GM23338 (cell line): ENCODE data around the gene BMP5. TPM values are rescaled to one million over a fixed set of nuclear protein-coding genes. Genes with fewer than 3 reads are reported as not detected.

Experiments used
- ATAC-seq: fragments of 200-7000 bp; cut with Tn5 transposase; 3 replicates; pipeline ENCODE4 v1.9.1; 2020
- DNase-seq: peaks from one replicate; pipeline ENCODE4 v3.0.0-alpha.2; 2015; ENCODE audit warnings: low spot score
- H2AFZ ChIP-seq: fragments of 200-600 bp; sonication (generic); 2 replicates; pipeline ENCODE4 v1.8.0; 2016; ENCODE audit warnings: antibody characterized with exemption, mild to moderate bottlenecking, moderate library complexity
- H3F3A ChIP-seq: fragments of 200-600 bp; sonication (generic); replicated peaks from 2 replicates; pipeline ENCODE4 v1.8.0; 2017; ENCODE audit warnings: antibody characterized with exemption, mixed run types, low read depth
- H3K27ac ChIP-seq: fragments of 200-600 bp; sonication (generic); 2 replicates; pipeline ENCODE4 v1.6.1; 2016; ENCODE audit warnings: low read depth
- H3K27me3 ChIP-seq: fragments of 200-600 bp; sonication (generic); 2 replicates; pipeline ENCODE4 v1.8.0; 2016; ENCODE audit warnings: mild to moderate bottlenecking, mixed run types, moderate library complexity; ENCODE audit not compliant: insufficient read depth
- H3K36me3 ChIP-seq: fragments of 200-600 bp; sonication (generic); 2 replicates; pipeline ENCODE4 v1.8.0; 2016; ENCODE audit warnings: mild to moderate bottlenecking; ENCODE audit not compliant: insufficient read depth
- H3K4me1 ChIP-seq: fragments of 200-600 bp; sonication (generic); 2 replicates; pipeline ENCODE4 v1.8.0; 2016; ENCODE audit warnings: mild to moderate bottlenecking, moderate library complexity; ENCODE audit not compliant: insufficient read depth
- H3K4me2 ChIP-seq: fragments of 200-600 bp; sonication (generic); 2 replicates; pipeline ENCODE4 v1.7.1; 2017; ENCODE audit warnings: mixed run types
- H3K4me3 ChIP-seq: fragments of 200-600 bp; sonication (generic); 2 replicates; pipeline ENCODE4 v1.6.1; 2016; ENCODE audit warnings: mixed run types
- H3K79me2 ChIP-seq: fragments of 200-600 bp; sonication (generic); replicated peaks from 2 replicates; pipeline ENCODE4 v1.8.0; 2017; ENCODE audit warnings: mild to moderate bottlenecking; ENCODE audit not compliant: insufficient read depth
- H3K9me2 ChIP-seq: fragments of 200-600 bp; sonication (generic); 2 replicates; pipeline ENCODE4 v1.8.0; 2017; ENCODE audit not compliant: insufficient read depth
- H4K20me1 ChIP-seq: fragments of 200-600 bp; sonication (generic); replicated peaks from 2 replicates; pipeline ENCODE4 v1.8.0; 2017; ENCODE audit warnings: mild to moderate bottlenecking; ENCODE audit not compliant: insufficient read depth
- H3K27ac Mint-ChIP-seq: 2 replicates; pipeline ENCODE4 v1.8.0; 2020; ENCODE audit warnings: inconsistent platforms, mild to moderate bottlenecking, moderate library complexity, mixed read lengths
- H3K27me3 Mint-ChIP-seq: 3 replicates; pipeline ENCODE4 v1.8.0; 2022; ENCODE audit warnings: low read depth, mild to moderate bottlenecking, moderate library complexity, mixed read lengths, inconsistent platforms; ENCODE audit not compliant: insufficient read depth, poor library complexity
- H3K36me3 Mint-ChIP-seq: 3 replicates; pipeline ENCODE4 v1.8.0; 2021; ENCODE audit warnings: low read depth, mild to moderate bottlenecking, inconsistent platforms, moderate library complexity, mixed read lengths
- H3K4me1 Mint-ChIP-seq: 3 replicates; pipeline ENCODE4 v1.8.0; 2020; ENCODE audit warnings: mild to moderate bottlenecking, inconsistent platforms, mixed read lengths
- H3K4me3 Mint-ChIP-seq: 3 replicates; pipeline ENCODE4 v1.8.0; 2021; ENCODE audit warnings: moderate library complexity, mild to moderate bottlenecking, inconsistent platforms, mixed read lengths
- H3K9me3 Mint-ChIP-seq: 3 replicates; pipeline ENCODE4 v1.8.0; 2020; ENCODE audit warnings: moderate library complexity, mild to moderate bottlenecking, inconsistent platforms, mixed read lengths
- CREB1 ChIP-seq: fragments of 250-450 bp; sonication (Bioruptor Pico); IDR thresholded peaks from 2 replicates; pipeline ENCODE4 v1.5.0; 2020; ENCODE audit warnings: low read depth, mild to moderate bottlenecking, moderate library complexity
- EZH2 ChIP-seq: fragments of 200-600 bp; sonication (generic); IDR thresholded peaks from one replicate; pipeline ENCODE4 v1.8.0; 2017; ENCODE audit warnings: antibody characterized with exemption, mild to moderate bottlenecking, low read depth; ENCODE audit not compliant: unreplicated experiment
- EZH2phosphoT487 ChIP-seq: fragments of 200-600 bp; sonication (generic); IDR thresholded peaks from one replicate; pipeline ENCODE4 v1.8.1; 2018; ENCODE audit warnings: antibody characterized with exemption; ENCODE audit not compliant: unreplicated experiment
- JUNB ChIP-seq: IDR thresholded peaks from one replicate; pipeline ENCODE4 v1.6.1; 2016; ENCODE audit warnings: antibody characterized with exemption; ENCODE audit not compliant: unreplicated experiment
- NANOG ChIP-seq: IDR thresholded peaks from 2 replicates; pipeline ENCODE4 v1.6.1; 2016; ENCODE audit warnings: antibody characterized with exemption, borderline replicate concordance
- POLR2AphosphoS5 ChIP-seq: IDR thresholded peaks from 2 replicates; pipeline ENCODE4 v1.6.1; 2016; ENCODE audit warnings: antibody characterized with exemption, low read depth
- STAT1 ChIP-seq: IDR thresholded peaks from one replicate; pipeline ENCODE4 v1.6.1; 2016; ENCODE audit warnings: antibody characterized with exemption; ENCODE audit not compliant: unreplicated experiment
- ZNF114 ChIP-seq: fragments of 250-450 bp; sonication (Bioruptor Pico); IDR thresholded peaks from 2 replicates; pipeline ENCODE4 v1.5.0; 2020; ENCODE audit warnings: mild to moderate bottlenecking, moderate library complexity
- ZNF331 ChIP-seq: fragments of 250-450 bp; sonication (Bioruptor Pico); IDR thresholded peaks from 2 replicates; pipeline ENCODE4 v1.5.0; 2020; ENCODE audit warnings: low read depth, mild to moderate bottlenecking, moderate library complexity
- polyA plus RNA-seq: library from polyadenylated mRNA; unstranded; fragments of >200 nt; fragmentation: Nextera tagmentation; extraction: Ambion mirVana; gene quantifications from 2 replicates; pipeline ENCODE4 v1.2.1, GENCODE V29; 2016
- total RNA-seq: library from RNA; depleted of rRNA; stranded (reverse); fragments of >200 nt; shearing (Covaris generic); gene quantifications from 2 replicates; pipeline ENCODE4 v1.2.3, GENCODE V29; 2014
- TF ChIP-seq, protein P1 (sequence below): IDR thresholded peaks from 2 replicates; pipeline ENCODE4 v1.6.1; 2016; ENCODE audit warnings: antibody characterized with exemption
- TF ChIP-seq, protein P2 (sequence below), 2 experiments: fragments of 200-600 bp in 1 of 2; sonication (generic) in 1 of 2; conservative IDR thresholded peaks; 2 replicates each; pipeline versions ENCODE4 v1.5.1 to v1.6.1; 2016 to 2017; ENCODE audit warnings: antibody characterized with exemption in 2 of 2, low read depth in 2 of 2, mild to moderate bottlenecking in 2 of 2, moderate library complexity in 1 of 2
- TF ChIP-seq, protein P3 (sequence below): IDR thresholded peaks from one replicate; pipeline ENCODE4 v1.6.1; 2018; ENCODE audit warnings: antibody characterized with exemption; ENCODE audit not compliant: unreplicated experiment

The BMP5 gene
- total and polyA plus RNA-seq, 2 experiments from 2014 or later: 0.06 to 0.07 TPM

DNA sequence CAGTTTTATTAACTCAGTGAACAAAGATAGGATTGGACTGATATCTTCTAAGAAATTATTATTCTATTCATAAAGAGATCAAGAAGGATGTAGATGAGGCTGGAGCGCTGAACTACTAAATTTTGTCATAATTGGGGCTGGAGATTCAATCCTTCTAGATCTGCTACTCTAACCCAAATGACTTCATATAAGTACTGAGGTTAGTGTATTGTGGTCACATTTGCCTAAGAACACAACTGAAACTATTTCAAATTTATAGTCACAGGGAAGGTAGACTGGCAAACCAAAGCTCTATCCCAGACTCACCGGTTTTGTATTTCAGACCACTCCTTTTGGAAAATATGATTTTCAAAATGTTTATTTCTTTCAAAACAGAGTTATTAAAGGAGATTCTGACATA, 96.7 kb downstream of the BMP5 start (continued):
- TF ChIP-seq, protein P1, sequence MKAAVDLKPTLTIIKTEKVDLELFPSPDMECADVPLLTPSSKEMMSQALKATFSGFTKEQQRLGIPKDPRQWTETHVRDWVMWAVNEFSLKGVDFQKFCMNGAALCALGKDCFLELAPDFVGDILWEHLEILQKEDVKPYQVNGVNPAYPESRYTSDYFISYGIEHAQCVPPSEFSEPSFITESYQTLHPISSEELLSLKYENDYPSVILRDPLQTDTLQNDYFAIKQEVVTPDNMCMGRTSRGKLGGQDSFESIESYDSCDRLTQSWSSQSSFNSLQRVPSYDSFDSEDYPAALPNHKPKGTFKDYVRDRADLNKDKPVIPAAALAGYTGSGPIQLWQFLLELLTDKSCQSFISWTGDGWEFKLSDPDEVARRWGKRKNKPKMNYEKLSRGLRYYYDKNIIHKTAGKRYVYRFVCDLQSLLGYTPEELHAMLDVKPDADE: no peak

DNA sequence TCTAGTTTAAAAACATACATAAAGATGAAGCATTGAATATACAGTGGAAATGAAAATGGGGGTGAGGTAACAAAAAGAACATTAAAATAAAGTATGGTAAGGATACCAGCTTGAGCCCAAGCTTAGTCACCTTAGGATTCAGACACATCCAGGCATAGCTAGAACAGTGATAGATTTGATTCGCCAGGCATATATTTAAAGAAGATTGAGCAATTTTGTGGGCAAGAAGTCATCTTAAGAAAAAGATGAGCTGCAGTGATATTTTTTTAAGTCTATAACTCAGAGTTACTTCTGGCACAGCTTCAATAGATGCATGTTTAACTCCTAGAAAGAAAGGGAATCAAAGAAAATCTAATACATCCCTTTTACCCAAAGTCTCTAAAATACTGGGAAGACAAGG, 97.9 kb downstream of the BMP5 start:
- H2AFZ ChIP-seq: no peak overlapping the region
- no peaks in the 10 kb centered on the region for H3K27me3 Mint-ChIP-seq
- TF ChIP-seq EZH2 (no peak), STAT1 (no peak), ZNF114 (no peak), NANOG (no peak), EZH2phosphoT487 (no peak), JUNB (no peak), ZNF331 (CRISPR knock-in tag) (no peak), POLR2AphosphoS5 (no peak), CREB1 (CRISPR knock-in tag) (no peak)
- TF ChIP-seq, protein P2, sequence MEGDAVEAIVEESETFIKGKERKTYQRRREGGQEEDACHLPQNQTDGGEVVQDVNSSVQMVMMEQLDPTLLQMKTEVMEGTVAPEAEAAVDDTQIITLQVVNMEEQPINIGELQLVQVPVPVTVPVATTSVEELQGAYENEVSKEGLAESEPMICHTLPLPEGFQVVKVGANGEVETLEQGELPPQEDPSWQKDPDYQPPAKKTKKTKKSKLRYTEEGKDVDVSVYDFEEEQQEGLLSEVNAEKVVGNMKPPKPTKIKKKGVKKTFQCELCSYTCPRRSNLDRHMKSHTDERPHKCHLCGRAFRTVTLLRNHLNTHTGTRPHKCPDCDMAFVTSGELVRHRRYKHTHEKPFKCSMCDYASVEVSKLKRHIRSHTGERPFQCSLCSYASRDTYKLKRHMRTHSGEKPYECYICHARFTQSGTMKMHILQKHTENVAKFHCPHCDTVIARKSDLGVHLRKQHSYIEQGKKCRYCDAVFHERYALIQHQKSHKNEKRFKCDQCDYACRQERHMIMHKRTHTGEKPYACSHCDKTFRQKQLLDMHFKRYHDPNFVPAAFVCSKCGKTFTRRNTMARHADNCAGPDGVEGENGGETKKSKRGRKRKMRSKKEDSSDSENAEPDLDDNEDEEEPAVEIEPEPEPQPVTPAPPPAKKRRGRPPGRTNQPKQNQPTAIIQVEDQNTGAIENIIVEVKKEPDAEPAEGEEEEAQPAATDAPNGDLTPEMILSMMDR (conservative IDR thresholded peaks at IDR 0.05; ENCODE audit: low read depth in 2 of 2): no peak
- TF ChIP-seq, protein P3, sequence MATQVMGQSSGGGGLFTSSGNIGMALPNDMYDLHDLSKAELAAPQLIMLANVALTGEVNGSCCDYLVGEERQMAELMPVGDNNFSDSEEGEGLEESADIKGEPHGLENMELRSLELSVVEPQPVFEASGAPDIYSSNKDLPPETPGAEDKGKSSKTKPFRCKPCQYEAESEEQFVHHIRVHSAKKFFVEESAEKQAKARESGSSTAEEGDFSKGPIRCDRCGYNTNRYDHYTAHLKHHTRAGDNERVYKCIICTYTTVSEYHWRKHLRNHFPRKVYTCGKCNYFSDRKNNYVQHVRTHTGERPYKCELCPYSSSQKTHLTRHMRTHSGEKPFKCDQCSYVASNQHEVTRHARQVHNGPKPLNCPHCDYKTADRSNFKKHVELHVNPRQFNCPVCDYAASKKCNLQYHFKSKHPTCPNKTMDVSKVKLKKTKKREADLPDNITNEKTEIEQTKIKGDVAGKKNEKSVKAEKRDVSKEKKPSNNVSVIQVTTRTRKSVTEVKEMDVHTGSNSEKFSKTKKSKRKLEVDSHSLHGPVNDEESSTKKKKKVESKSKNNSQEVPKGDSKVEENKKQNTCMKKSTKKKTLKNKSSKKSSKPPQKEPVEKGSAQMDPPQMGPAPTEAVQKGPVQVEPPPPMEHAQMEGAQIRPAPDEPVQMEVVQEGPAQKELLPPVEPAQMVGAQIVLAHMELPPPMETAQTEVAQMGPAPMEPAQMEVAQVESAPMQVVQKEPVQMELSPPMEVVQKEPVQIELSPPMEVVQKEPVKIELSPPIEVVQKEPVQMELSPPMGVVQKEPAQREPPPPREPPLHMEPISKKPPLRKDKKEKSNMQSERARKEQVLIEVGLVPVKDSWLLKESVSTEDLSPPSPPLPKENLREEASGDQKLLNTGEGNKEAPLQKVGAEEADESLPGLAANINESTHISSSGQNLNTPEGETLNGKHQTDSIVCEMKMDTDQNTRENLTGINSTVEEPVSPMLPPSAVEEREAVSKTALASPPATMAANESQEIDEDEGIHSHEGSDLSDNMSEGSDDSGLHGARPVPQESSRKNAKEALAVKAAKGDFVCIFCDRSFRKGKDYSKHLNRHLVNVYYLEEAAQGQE: no peak
- TF ChIP-seq, protein P1: no peak

More for the DNA sequence above, 97.9 kb downstream of the BMP5 start:
- Mint-ChIP-seq H3K36me3 (no peaks in the 10 kb centered on the region), H3K4me3 (no peak overlapping the region), H3K9me3 (no peaks in the 10 kb centered on the region), H3K4me1 (peaks cover 24% of the 10 kb centered on the region), H3K27ac (no peak overlapping the region)
- Histone ChIP-seq H4K20me1 (no peaks in the 10 kb centered on the region), H3K4me1 (peaks cover 19% of the 10 kb centered on the region), H3K36me3 (no peaks in the 10 kb centered on the region), H3K4me3 (no peak overlapping the region), H3K4me2 (no peak overlapping the region), H3F3A (no peaks in the 10 kb centered on the region), H3K27me3 (no peaks in the 10 kb centered on the region), H3K79me2 (no peaks in the 10 kb centered on the region), H3K27ac (no peak overlapping the region), H3K9me2 (no peaks in the 10 kb centered on the region; the same call in 1 of the 2 replicates)
- ATAC-seq (no peak), DNase-seq (no peak)
